HG03175 (cell line): Measurements from ENCODE around the gene DBN1.

Experiments used
- ATAC-seq: cut with Tn5 transposase; IDR thresholded peaks from one replicate; pipeline ENCODE4 v1.9.1; 2021; ENCODE audit warnings: mild to moderate bottlenecking, moderate library complexity; ENCODE audit not compliant: unreplicated experiment

The DBN1 gene

DNA sequence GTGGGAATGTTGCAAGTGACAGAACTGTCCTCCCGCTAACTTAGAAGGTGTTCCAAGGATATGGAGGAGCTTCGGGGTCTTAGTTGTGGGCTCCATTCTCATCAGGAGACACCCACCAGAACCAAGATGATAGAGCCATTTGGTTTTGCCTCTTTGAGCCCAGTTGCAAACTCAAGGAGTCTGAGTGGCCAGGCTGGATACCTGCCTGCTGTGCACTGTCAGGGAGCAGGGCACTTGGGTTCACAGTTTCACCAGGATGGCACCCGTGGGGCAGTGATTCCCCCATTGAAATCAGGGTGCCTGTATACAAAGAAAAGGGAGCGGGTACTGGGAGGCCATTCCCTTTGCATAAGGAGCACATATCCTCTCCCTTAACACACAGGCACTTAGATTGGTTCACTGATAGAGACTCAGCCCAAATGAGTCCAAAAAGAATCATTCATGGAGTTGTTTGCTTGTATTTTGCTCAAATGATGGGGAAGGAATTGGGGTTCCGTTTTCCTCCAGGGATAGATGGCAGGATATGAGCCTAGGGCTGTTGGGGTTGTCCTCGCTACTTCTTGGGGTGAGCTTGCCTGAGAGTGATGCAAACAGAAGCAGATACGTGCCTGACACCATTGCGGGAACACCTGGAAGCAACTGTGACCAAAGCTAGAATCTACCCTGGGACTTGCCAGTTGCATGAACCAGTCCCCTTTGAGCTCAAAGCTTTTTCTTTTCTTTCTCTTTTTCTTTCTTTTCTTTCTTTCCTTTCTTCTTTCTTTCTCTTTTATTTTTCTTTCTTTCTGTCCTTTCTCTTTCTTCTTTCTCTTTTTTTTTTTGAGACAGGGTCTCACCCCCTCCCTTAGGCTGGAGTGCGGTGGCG lies 28.1 kb downstream of the DBN1 start:
- no peak for ATAC-seq

DNA sequence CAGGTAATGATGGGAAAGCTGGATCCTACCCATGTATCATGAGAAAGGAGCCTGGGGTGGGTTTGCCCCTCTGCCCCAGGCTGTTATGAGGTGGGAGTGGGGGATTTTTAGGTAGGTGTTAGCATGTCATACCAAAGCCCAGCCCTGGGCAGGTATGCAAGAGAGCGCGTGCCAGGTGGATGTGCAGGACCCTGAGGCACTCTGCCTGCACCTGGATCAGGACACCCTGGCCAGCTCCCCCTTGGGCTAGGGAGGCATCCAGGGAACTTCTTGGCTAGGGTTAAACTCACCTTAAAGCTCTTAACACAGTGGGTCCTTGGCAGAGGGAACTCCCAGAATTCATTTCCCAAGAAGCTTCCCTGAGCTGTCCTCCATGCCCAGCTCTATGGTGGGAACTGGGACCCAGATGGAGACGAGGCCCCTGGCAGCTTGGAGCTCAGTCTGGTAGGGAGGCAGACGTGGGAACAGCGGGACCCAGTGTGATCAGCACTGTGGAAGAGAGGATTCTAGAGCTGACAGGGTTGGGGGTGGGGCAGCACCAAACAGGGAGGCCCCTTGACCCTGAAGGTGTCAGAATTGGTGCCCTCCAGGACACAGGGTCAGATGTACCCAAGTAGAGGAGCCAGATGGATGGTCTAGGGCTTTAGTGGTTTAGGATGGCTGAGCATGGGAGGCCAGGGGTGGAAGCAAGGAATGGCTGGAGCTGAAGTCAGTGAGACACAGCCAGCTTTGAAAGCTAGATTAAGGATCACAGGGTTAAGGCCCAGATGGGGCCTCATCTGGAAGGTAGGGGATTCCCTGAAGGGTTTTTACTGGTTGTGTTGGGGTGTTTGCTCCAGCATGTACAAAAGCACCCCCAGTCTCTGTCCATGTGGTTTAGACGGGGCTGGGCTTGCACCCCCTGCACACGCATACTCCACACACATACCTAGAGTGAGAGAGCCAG lies 29.1 kb downstream of the DBN1 start:
- no peak for ATAC-seq

DNA sequence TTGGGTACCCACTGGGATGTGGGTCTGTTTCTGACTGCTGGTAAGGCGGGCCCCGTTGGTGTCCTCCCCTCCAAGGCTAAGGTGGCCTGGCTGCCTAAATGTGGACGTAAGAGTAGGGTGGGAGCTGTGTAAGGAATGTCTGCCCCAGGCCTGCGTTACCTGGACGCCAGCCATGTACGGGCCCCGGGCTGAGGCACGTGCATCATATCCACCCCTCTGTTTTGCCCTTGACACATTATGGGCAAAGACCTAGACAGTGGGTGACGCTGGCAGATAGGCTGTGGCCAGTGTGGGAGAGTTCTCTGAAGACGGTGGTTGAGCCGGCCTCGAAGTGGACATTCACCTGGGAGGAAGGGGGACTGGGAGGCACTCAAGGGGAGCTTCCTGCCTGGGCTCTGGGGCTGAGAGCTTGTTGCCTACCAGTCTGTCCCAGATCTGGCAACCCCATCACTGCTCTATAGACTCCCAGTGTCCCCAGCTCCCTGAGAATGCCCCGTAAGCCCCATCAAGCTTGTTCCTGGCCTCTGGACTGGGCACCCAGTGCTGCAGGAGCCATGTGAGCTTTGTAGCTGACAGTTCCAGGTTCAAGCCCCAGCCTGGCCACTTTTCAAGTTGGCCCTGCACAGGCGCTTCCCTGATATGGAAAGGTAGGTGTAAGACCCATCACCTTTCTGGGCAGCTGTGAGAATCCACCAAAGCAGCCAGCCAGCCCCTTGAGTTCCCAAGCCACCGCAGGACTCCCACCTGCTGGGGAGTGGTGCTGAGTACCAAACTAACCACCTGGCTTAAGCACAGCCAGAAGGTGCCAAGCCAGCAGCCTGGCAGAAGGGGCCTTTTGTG lies 30.1 kb downstream of the DBN1 start:
- ATAC-seq, result no peak

DNA sequence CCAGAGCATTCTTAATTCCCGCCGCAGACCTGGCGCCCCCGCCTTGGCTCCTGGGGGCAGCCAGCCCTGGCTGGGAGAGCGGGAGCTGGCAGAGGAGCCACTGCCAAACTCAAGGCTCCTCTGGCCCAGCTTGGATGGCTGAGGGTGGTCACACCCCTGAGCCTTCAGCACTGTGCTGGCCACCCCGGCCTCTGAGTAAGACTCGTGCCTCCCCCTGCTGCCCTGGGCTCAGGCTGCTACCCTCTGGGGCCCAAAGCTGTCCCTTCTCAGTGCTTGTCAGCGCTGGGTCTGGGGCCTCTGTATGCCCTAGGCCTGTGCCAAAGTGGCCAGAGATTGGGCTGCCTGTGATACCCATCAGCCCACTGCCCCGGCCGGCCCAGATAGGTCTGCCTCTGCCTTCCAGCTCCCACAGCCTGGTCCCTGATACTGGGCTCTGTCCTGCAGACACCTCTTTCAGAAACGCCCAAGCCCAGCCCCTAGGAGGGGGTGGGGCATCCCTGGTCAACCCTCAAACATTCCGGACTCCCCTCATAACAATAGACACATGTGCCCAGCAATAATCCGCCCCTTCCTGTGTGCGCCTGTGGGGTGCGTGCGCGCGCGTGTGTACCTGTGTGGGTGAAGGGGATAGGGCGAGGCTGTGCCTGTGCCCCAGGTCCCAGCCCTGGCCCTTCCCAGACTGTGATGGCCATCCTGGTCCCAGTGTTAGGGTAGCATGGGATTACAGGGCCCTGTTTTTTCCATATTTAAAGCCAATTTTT lies 31.2 kb downstream of the DBN1 start:
- ATAC-seq, result no peak

DNA sequence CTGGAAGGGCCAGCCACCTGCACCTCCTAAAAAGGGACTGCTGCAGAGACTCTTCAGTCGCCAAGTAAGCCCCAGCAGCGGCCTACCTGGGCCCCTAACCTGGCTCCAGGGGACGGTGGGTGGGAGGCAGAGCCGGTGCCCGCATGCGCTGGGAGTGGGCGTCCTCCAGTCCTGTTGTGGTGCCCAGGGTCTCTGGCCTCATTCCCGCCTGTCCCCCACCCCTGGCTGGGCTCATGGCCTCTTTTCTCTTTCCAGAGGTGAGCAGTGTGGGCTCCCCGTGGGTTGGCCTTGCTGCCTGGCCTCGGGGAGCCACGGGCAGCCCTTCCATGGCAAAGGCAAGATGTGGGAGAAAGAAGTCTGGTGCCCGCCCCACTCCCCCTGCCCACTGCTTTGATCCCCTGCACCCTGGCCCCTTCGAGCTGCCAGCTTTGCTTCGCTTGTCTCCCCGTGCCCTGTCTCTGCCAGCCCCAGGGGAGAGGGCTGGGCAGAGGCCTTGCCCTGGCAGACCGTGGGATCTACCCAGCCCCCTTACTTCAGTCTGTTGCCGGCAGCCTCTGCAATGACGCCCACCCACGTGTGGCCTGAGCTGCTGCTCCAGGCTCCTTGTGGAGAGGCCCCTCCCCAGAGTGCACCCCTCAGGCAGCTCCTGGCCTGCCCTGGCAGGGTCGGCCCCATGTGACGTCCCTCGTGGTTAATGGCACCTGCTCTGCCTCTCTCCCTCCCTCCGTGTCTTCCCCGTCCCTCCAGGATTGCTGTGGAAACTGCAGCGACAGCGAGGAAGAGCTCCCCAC lies 32.2 kb downstream of the DBN1 start:
- no peak for ATAC-seq

DNA sequence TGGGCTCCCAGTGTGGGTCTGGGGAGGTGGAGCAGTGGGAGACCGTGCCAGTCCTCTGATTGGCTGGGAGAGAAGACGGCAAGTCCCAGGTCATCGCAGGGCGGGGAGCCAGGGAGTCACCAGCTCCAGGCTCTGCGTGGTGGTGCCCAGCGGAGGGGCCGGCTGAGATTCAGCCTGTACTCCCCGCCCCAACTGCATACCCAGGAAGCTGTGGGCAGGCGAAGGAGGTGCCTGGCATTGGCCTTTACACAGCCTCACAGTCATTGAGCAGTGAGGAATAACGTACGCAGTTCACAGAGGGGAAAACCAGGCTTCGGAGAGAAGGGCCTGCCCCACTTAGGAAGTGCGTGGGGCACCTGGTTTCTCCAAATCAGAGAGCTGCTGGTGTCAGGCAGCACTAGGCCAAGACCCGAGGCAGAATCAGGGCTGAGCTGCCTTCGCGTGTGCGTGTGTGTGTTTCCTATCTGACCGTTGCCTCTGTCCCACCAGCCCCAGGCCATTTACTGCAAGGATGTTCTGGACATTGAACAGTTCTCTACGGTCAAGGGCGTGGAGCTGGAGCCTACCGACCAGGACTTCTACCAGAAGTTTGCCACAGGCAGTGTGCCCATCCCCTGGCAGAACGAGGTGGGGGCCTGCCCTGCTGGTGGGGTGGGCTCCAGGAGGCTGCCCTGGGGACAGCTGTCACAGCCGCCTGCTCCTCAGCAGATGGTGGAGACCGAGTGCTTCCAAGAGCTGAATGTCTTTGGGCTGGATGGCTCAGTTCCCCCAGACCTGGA lies 33.0 kb downstream of the DBN1 start:
- no peak for ATAC-seq

DNA sequence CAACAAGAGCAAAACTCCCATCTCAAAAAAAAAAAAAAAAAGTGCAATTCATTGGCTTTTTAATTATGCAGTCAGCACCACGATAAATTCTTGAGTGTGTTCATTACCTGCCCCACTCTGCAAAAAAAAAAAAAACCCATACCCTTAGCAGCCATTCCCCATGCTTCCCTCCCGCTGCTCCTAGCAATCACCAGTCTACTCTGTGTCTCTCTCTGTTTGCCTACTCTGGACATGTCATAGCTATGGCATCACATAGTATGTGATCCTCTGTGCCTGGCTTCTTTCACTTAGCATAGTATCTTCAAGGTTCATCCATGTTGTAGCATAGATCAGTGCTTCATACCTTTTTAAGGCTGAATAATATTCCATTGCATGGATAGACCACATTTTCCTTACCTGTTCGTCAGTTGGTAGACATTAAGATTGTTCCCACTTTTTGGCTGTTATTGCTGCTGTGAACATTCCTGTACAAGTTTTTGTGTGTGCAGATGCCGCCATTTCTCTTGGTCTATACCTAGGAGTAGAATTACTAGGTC lies 33.8 kb downstream of the DBN1 start:
- ATAC-seq, result no peak

DNA sequence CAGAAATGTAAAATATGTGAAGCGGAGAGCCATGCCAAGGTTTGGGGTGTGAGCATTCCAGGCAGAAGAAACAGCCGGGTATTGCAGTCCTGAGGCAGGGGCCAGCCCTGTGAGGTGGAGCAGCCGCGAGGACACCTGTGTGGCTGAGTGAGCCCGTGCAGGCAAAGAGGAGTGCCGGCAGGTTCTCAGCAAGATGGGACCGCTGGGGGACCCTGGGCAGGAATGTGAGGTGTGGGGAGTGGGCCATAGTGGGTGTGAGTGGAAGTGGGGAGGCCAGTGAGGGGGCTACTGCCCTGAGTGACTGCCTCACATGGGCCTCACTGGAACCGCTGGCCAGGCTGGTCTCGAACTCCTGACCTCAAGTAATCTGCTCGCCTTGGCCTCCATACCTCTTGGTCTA lies 35.0 kb downstream of the DBN1 start:
- no peak for ATAC-seq

DNA sequence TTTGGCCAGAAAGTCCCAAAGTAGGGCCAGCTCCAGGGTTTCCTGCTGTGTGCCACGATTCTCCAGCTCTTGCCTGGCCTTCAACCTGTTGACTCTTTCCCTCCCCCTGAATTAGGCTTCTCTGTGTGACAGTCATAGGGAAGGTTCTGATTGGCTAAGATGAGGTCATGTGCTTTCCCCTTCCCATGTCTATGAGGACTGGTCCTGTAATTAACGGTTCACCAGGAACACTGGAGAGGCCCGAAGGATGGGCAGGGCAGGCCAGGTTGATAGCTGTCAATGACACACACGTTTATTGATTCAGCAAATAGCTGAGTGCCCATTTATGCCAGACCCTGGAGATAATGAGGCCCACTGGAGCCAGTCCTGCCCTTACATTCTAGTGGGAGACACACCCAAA lies 35.8 kb downstream of the DBN1 start:
- ATAC-seq, result no peak

DNA sequence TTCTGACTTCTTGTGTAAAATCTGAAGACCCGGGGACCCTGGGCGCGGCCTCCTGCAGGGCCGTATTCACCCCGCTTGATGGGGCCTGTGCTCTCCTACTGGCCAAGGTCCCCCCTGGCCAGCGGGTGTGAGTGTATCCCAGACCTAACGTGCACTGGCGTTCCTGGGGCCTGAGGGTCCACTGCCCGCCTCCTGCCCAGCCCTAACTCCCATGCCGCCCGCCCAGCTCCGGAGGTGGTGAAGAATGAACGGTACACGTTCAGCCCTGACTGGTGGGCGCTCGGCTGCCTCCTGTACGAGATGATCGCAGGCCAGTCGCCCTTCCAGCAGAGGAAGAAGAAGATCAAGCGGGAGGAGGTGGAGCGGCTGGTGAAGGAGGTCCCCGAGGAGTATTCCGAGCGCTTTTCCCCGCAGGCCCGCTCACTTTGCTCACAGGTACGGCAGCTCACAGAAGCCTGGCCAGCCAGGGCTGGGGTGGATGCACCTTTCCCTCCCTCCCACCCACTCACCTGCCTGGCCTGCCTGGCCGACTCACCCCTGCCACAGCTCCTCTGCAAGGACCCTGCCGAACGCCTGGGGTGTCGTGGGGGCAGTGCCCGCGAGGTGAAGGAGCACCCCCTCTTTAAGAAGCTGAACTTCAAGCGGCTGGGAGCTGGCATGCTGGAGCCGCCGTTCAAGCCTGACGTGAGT lies 37.4 kb downstream of the DBN1 start:
- no peak for ATAC-seq

DNA sequence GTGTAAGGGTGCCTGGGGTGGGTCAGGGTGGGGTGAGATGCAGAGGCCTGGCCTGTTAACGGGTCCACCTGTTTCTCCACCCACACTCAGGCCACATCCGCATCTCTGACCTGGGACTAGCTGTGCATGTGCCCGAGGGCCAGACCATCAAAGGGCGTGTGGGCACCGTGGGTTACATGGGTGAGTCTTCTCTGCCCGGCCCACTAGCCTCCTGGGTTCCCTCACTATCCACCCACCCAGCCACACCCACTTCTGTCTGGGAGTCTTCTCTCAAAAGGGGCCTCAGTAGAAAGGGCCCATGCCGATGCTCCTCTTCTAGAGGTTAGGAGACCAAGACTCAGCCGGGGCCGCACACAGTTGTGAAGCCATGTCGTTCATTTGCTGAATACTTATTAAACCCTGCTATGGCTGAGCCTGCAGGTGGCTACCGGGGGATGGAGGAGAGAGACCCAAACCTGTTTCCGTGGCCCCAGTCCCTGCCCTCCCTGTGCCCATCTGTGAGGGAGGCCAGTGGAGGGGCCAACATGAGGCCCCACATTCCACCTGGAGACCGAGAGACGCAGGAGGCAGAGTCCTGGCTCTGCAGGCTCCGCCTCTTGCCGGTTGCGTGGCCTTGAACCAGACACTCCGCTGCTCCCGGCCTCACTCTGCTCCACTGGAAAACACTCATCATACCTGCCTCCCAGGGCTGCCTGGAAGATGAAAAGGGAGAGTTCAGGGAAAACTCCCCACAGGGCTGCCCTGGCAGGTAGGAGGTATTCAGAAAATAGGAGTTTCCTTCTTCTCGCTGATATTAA lies 38.3 kb downstream of the DBN1 start:
- ATAC-seq, result no peak

DNA sequence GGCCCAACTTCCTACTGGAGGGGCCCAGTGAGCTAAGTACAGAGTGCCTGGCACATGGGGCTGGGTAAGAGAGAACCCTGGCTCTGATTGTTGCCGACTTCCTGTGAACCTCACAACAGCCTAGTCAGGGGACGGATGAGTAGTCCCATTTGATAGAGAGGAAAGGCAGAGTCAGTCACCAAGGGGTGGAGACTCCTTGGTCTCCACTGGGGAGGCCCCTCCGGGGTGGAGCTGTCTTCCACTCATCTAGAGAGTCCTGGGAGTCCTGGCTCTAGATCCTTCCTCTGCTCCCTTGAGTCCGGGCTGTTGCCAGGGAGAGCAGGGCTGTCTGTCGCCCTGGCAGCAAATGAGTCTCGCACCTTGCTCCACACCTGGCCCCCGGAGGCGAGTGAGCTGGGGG lies 39.0 kb downstream of the DBN1 start:
- no peak for ATAC-seq

DNA sequence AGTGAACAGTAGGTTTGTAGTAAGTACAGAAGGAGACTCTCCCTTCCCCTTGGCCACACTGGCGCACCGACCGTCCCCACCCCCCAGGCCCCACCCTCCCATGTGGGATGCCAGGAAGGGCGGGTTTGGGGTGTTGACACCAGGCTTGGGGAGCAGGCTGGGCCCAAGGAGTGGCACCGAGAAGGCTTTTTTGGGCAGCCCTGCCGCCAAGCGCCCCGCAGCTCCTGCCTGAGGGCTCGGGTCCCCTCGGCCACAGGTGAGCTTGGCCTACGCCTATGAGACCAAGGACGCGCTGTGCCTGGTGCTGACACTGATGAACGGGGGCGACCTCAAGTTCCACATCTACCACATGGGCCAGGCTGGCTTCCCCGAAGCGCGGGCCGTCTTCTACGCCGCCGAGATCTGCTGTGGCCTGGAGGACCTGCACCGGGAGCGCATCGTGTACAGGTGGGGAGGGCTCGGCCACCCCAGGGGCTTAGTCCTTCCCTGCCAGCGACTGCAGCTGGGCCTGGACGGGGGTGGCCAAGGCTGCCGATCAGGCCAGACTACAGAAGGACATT lies 39.7 kb downstream of the DBN1 start:
- ATAC-seq, result no peak

DNA sequence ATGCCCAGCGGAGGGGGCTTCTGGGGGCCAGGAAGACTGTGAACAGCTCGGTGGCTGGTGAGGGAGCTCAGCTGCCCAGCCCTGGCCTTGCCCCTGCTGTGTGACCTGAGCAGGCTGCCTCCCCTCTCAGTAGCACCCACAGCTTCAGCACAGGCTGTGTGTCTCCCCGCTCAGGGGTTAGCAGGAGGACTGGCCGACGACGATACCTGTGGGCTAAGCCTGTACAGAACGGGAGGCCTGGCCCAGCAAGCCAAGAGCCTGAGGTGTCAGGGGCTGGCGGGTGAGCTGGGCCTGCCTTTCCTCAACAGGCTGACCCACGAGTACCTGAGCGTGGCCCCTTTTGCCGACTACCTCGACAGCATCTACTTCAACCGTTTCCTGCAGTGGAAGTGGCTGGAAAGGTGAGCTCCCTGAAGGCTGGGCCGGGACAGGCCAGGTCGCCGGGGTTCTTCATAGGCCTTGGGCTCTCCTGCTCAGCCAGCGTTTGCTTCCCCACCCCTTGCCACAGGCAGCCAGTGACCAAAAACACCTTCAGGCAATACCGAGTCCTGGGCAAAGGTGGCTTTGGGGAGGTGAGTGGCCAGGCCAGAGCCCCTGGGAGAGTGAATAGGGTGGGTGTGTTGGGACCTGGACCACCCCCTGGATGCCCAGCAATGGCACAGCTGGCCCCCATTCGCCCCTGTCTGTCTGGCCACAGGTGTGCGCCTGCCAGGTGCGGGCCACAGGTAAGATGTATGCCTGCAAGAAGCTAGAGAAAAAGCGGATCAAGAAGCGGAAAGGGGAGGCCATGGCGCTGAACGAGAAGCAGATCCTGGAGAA lies 40.4 kb downstream of the DBN1 start:
- ATAC-seq, result no peak

DNA sequence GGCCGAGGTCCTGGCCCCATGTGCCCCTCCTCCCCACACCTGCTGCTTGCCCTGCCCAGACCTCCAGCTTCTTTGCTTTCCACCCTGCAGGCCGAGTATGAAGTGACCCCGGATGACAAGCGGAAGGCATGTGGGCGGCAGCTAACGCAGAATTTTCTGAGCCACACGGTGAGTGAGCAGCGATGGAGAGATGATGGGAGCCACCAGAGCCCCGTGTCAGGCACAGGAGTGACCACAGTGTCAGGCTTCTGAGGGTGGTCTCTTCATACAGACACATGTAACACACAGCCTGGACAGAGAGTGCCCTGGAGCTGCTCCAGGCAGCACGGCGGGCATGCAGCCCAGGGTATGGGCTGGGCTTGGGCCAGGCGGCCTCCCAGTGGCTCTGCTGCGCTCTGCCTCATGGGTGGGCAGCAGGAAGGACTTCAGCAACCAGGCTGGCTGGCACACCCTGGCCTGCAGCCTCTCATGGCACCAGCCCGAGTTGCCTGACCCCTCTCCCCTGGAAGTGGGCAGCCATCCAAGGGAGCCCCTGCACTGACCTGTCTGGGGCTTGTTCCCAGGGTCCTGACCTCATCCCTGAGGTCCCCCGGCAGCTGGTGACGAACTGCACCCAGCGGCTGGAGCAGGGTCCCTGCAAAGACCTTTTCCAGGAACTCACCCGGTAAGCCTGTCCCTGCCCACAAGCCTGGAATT lies 41.1 kb downstream of the DBN1 start:
- ATAC-seq, result no peak
